Panc1 (cell line): Measurements from ENCODE around the gene SELENOM. TPM values are rescaled to one million over a fixed set of nuclear protein-coding genes. Genes with fewer than 3 reads are reported as not detected.

Experiments
- ATAC-seq: fragments of 200-7000 bp; cut with Tn5 transposase; 2 replicates; pipeline ENCODE4 v1.9.1; 2020; ENCODE audit warnings: mild to moderate bottlenecking, moderate library complexity
- BruUV-seq: library from RNA; stranded (reverse); fragments of 400-500 nt; replicated peaks from 2 replicates; lab custom pipeline; 2021; lab: Mats Ljungman, UMichigan
- CTCF ChIA-PET: fragments of 300-600 bp; sonication (Branson Sonifier 250); formaldehyde crosslinking; loops from one replicate; lab custom pipeline; 2022; ENCODE audit warnings: antibody characterized with exemption; lab: Charles Lee
- POLR2A ChIA-PET: fragments of 300-600 bp; sonication (Branson Sonifier 250); formaldehyde crosslinking; loops from one replicate; lab custom pipeline; 2022; ENCODE audit warnings: antibody characterized with exemption; lab: Charles Lee
- DNase-seq: peaks from one replicate; pipeline ENCODE4 v3.0.0-alpha.2; 2010; ENCODE audit warnings: low read depth, low spot score
- H3K27ac ChIP-seq: 2 replicates; pipeline ENCODE4 v1.5.1; 2011; ENCODE audit warnings: mild to moderate bottlenecking, low read length, inconsistent platforms
- H3K27me3 ChIP-seq: fragments of 200-500 bp; sonication (Bioruptor generic); 2 replicates; pipeline ENCODE4 v1.6.0; 2014; ENCODE audit warnings: low read length, inconsistent platforms; ENCODE audit not compliant: control insufficient read depth, insufficient read depth
- H3K36me3 ChIP-seq: fragments of 200-500 bp; sonication (Bioruptor generic); 2 replicates; pipeline ENCODE4 v1.5.1; 2014; ENCODE audit warnings: inconsistent platforms, mild to moderate bottlenecking, low read length, moderate library complexity; ENCODE audit not compliant: control insufficient read depth, insufficient read depth
- H3K4me1 ChIP-seq: 2 replicates; pipeline ENCODE4 v1.5.1; 2011; ENCODE audit warnings: inconsistent platforms, mild to moderate bottlenecking, low read length, moderate library complexity; ENCODE audit not compliant: control insufficient read depth, insufficient read depth
- H3K4me3 ChIP-seq, 2 experiments: 2 replicates each; pipeline ENCODE4 v1.5.1; 2011 to 2012; ENCODE audit warnings: low read depth in 2 of 2, low read length in 2 of 2, mild to moderate bottlenecking in 2 of 2, inconsistent platforms in 1 of 2, moderate library complexity in 1 of 2
- H3K9me3 ChIP-seq: fragments of 200-500 bp; sonication (Bioruptor generic); 2 replicates; pipeline ENCODE4 v1.5.1; 2014; ENCODE audit warnings: low read depth, mild to moderate bottlenecking, inconsistent platforms, low read length, moderate library complexity; ENCODE audit not compliant: control insufficient read depth, insufficient read depth
- POLR2AphosphoS5 ChIP-seq: IDR thresholded peaks from 2 replicates; pipeline ENCODE4 v1.6.1; 2012; ENCODE audit warnings: mild to moderate bottlenecking, low read depth, low read length, moderate library complexity
- SIN3A ChIP-seq: IDR thresholded peaks from 2 replicates; pipeline ENCODE4 v1.6.1; 2012; ENCODE audit warnings: low read depth, mild to moderate bottlenecking, low read length, moderate library complexity, borderline replicate concordance; ENCODE audit not compliant: insufficient read depth
- TCF7L2 ChIP-seq: IDR thresholded peaks from 2 replicates; pipeline ENCODE4 v1.6.1; 2011; ENCODE audit warnings: mild to moderate bottlenecking, low read depth, low read length, inconsistent platforms
- in situ Hi-C: cut with HindIII; loops from 2 replicates; pipeline ENCODE4 v1.10.0; 2016; ENCODE audit warnings: low sequenced_read_pairs, low pct_unique_long_range_greater_than_20kb
- intact Hi-C: fragments of 100-400 bp; cut with micrococcal nuclease; formaldehyde crosslinking; loops from one replicate; pipeline ENCODE4 v1.10.0; 2022; ENCODE audit not compliant: unreplicated experiment
- total RNA-seq: library from RNA; stranded (reverse); gene quantifications from one replicate; pipeline ENCODE4 v1.2.1, GENCODE V29; 2021; ENCODE audit not compliant: unreplicated experiment
- TF ChIP-seq, protein P1 (sequence below), 2 experiments: IDR thresholded peaks; 2 replicates each; pipeline ENCODE4 v1.6.1; 2011 to 2012; ENCODE audit warnings: low read depth in 2 of 2, control low read depth in 1 of 2, low read length in 1 of 2, mild to moderate bottlenecking in 1 of 2, moderate library complexity in 1 of 2; ENCODE audit not compliant: insufficient read depth in 1 of 2
- TF ChIP-seq, protein P2 (sequence below): fragments of 450-650 bp; IDR thresholded peaks from 2 replicates; pipeline ENCODE4 v1.5.1; 2017; ENCODE audit warnings: mild to moderate bottlenecking

SELENOM gene
- total RNA-seq, 1 experiment from 2014 or later, result 84.4 TPM

DNA sequence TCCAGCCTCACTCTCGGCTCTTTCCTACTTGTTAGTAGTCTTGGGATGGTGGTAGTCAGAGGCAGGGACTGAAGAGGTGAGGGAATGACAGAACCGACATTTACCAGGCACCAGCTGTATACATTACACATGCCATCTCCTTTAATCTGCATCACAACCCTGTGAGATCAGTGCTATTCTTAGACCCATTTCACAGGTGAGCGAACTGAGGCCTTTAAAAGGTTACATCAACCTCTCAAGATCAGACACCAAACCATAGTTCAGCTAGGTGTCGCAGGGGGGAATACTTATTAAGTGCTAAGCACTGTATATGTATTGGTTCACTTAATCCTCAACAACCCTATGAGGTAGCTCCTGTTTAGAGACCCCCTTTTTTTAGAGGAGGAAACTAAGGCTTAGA, 27.3 kb upstream of the SELENOM start:
- Histone ChIP-seq H3K27ac (no peak overlapping the region), H3K36me3 (no peaks in the 10 kb centered on the region), H3K4me1 (no peaks in the 10 kb centered on the region), H3K4me3 (no peak overlapping the region), H3K9me3 (no peaks in the 10 kb centered on the region), H3K27me3 (no peaks in the 10 kb centered on the region)
- in situ Hi-C loops (no loop called here), intact Hi-C loops (no loop called here)
- ChIA-PET CTCF (interaction anchor here (0.5 kb wide), 1 partner anchor 25 kb away, joined by 8 read pairs; no protein-coding TSS in a partner anchor), POLR2A (no interaction called here)
- TF ChIP-seq SIN3A, result no peak
- TF ChIP-seq POLR2AphosphoS5, result no peak
- TF ChIP-seq, protein P1, sequence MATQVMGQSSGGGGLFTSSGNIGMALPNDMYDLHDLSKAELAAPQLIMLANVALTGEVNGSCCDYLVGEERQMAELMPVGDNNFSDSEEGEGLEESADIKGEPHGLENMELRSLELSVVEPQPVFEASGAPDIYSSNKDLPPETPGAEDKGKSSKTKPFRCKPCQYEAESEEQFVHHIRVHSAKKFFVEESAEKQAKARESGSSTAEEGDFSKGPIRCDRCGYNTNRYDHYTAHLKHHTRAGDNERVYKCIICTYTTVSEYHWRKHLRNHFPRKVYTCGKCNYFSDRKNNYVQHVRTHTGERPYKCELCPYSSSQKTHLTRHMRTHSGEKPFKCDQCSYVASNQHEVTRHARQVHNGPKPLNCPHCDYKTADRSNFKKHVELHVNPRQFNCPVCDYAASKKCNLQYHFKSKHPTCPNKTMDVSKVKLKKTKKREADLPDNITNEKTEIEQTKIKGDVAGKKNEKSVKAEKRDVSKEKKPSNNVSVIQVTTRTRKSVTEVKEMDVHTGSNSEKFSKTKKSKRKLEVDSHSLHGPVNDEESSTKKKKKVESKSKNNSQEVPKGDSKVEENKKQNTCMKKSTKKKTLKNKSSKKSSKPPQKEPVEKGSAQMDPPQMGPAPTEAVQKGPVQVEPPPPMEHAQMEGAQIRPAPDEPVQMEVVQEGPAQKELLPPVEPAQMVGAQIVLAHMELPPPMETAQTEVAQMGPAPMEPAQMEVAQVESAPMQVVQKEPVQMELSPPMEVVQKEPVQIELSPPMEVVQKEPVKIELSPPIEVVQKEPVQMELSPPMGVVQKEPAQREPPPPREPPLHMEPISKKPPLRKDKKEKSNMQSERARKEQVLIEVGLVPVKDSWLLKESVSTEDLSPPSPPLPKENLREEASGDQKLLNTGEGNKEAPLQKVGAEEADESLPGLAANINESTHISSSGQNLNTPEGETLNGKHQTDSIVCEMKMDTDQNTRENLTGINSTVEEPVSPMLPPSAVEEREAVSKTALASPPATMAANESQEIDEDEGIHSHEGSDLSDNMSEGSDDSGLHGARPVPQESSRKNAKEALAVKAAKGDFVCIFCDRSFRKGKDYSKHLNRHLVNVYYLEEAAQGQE (IDR thresholded peaks at IDR 0.05; ENCODE audit: insufficient read depth in 1 of 2, low read depth in 2 of 2, low read length in 1 of 2), result no peak
- no peak for TF ChIP-seq TCF7L2
- TF ChIP-seq, protein P2, sequence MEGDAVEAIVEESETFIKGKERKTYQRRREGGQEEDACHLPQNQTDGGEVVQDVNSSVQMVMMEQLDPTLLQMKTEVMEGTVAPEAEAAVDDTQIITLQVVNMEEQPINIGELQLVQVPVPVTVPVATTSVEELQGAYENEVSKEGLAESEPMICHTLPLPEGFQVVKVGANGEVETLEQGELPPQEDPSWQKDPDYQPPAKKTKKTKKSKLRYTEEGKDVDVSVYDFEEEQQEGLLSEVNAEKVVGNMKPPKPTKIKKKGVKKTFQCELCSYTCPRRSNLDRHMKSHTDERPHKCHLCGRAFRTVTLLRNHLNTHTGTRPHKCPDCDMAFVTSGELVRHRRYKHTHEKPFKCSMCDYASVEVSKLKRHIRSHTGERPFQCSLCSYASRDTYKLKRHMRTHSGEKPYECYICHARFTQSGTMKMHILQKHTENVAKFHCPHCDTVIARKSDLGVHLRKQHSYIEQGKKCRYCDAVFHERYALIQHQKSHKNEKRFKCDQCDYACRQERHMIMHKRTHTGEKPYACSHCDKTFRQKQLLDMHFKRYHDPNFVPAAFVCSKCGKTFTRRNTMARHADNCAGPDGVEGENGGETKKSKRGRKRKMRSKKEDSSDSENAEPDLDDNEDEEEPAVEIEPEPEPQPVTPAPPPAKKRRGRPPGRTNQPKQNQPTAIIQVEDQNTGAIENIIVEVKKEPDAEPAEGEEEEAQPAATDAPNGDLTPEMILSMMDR, result no peak
- no TSS peak for BruUV-seq
- DNase-seq (no peak), ATAC-seq (no peak)

DNA sequence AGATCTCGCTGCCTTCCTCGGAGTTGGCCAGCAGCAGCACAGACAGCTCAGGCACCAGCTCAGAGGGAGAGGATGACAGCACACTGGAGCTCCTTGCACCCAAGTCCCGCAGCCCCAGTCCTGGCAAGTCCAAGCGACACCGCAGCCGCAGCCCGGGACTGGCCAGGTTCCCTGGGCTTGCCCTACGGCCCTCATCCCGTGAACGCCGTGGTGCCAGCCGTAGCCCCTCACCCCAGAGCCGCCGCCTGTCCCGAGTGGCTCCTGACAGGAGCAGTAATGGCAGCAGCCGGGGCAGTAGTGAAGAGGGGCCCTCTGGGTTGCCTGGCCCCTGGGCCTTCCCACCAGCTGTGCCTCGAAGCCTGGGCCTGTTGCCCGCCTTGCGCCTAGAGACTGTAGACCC, 26.5 kb upstream of the SELENOM start:
- in situ Hi-C loops, result no loop called here
- intact Hi-C loops, result no loop called here
- no peak for DNase-seq
- POLR2A ChIA-PET, result no interaction called here
- H3K4me1 ChIP-seq, result no peaks in the 10 kb centered on the region
- BruUV-seq, result no TSS peak
- H3K36me3 ChIP-seq, result no peaks in the 10 kb centered on the region
- CTCF ChIA-PET, result no interaction called here
- H3K27me3 ChIP-seq, result no peaks in the 10 kb centered on the region
- TF ChIP-seq TCF7L2 (no peak), SIN3A (no peak), POLR2AphosphoS5 (no peak)
- TF ChIP-seq, protein P1 (IDR thresholded peaks at IDR 0.05; ENCODE audit: insufficient read depth in 1 of 2, low read depth in 2 of 2, low read length in 1 of 2), result no peak
- TF ChIP-seq, protein P2, result no peak
- no peak for ATAC-seq
- no peaks in the 10 kb centered on the region for H3K9me3 ChIP-seq
- H3K4me3 ChIP-seq, result no peak overlapping the region
- H3K27ac ChIP-seq, result no peak overlapping the region
